H1 (cell line): ENCODE measurements around the gene MAPK13. TPM values are rescaled to one million over a fixed set of nuclear protein-coding genes. Genes with fewer than 3 reads are reported as not detected.
"Not testable (repeated sequence)": the region's sequence is repeated elsewhere in the genome, so short reads cannot be mapped to it uniquely, and the experiment has no call there.

ENCODE experiments used
- CTCF ChIA-PET: fragments of 300-600 bp; sonication (Branson Sonifier 250); formaldehyde crosslinking; loops from one replicate; lab custom pipeline; 2021; ENCODE audit not compliant: partially characterized antibody; lab: Charles Lee
- POLR2A ChIA-PET: fragments of 300-600 bp; sonication (Branson Sonifier 250); formaldehyde crosslinking; loops from one replicate; lab custom pipeline; 2021; ENCODE audit warnings: inconsistent platforms; ENCODE audit not compliant: partially characterized antibody; lab: Charles Lee
- DNase-seq, 2 experiments: peaks; one replicate each; pipeline versions ENCODE4 v3.0.0 to v3.0.0-alpha.2; 2010 to 2022; ENCODE audit warnings: low spot score in 2 of 2, low read depth in 1 of 2, mixed read lengths in 1 of 2
- FAIRE-seq: peaks from 2 replicates; lab custom pipeline; 2011; peaks lifted over from hg19 to GRCh38; lab: Jason Lieb, UNC
- H2AFZ ChIP-seq: 2 replicates; pipeline ENCODE4 v1.8.1; 2012; ENCODE audit warnings: low read length, inconsistent platforms
- H2AK5ac ChIP-seq: 2 replicates; pipeline ENCODE4 v1.6.1; 2013; ENCODE audit warnings: low read depth, low read length
- H2BK120ac ChIP-seq: replicated peaks from 2 replicates; pipeline ENCODE3; 2013; ENCODE audit warnings: low read depth, low read length, inconsistent platforms
- H2BK12ac ChIP-seq: 2 replicates; pipeline ENCODE4 v1.6.1; 2013; ENCODE audit warnings: low read depth, low read length
- H2BK15ac ChIP-seq: 2 replicates; pipeline ENCODE4 v1.6.1; 2013; ENCODE audit warnings: low read length
- H2BK20ac ChIP-seq: 2 replicates; pipeline ENCODE4 v1.6.1; 2013; ENCODE audit warnings: low read length
- H2BK5ac ChIP-seq: 2 replicates; pipeline ENCODE4 v1.6.1; 2013; ENCODE audit warnings: low read depth, low read length
- H3K14ac ChIP-seq: 2 replicates; pipeline ENCODE4 v1.6.1; 2013; ENCODE audit warnings: inconsistent platforms; ENCODE audit not compliant: insufficient read length
- H3K18ac ChIP-seq: 2 replicates; pipeline ENCODE4 v1.6.1; 2013; ENCODE audit warnings: low read length; ENCODE audit errors: extremely low read depth
- H3K23ac ChIP-seq: 2 replicates; pipeline ENCODE4 v1.6.1; 2013; ENCODE audit warnings: inconsistent platforms; ENCODE audit not compliant: insufficient read length
- H3K23me2 ChIP-seq: 2 replicates; pipeline ENCODE4 v1.6.1; 2013; ENCODE audit warnings: low read depth, low read length
- H3K27ac ChIP-seq: 2 replicates; pipeline ENCODE4 v1.6.1; 2011; ENCODE audit warnings: low read depth, low read length, inconsistent platforms
- H3K27me3 ChIP-seq, 4 experiments: replicated peaks in 1 of 4; 1 replicate in 1 of 4; 2 replicates in 3 of 4; pipeline versions ENCODE4 v1.6.1 to v1.8.1; 2011 to 2013; ENCODE audit warnings: low read length in 3 of 4, mild to moderate bottlenecking in 3 of 4, inconsistent platforms in 2 of 4, mixed read lengths in 2 of 4, moderate library complexity in 1 of 4; ENCODE audit not compliant: control insufficient read depth in 3 of 4, insufficient read depth in 3 of 4; ENCODE audit errors: extremely low read depth in 1 of 4
- H3K36me3 ChIP-seq, 4 experiments: 2 replicates each; pipeline versions ENCODE4 v1.6.1 to v1.8.1; 2011 to 2013; ENCODE audit warnings: mild to moderate bottlenecking in 4 of 4, low read length in 3 of 4, moderate library complexity in 2 of 4, control low read depth in 1 of 4, inconsistent platforms in 1 of 4; ENCODE audit not compliant: insufficient read depth in 4 of 4, control insufficient read depth in 2 of 4
- H3K4ac ChIP-seq: replicated peaks from 2 replicates; pipeline ENCODE3; 2013; ENCODE audit warnings: low read length, low read depth, mixed read lengths, inconsistent platforms; ENCODE audit not compliant: insufficient read length
- H3K4me1 ChIP-seq, 4 experiments: replicated peaks in 1 of 4; 1 replicate in 1 of 4; 2 replicates in 3 of 4; pipeline versions ENCODE4 v1.6.1 to v1.8.1; 2011 to 2013; ENCODE audit warnings: low read length in 3 of 4, inconsistent platforms in 2 of 4, mixed read lengths in 1 of 4; ENCODE audit not compliant: insufficient read depth in 4 of 4, control insufficient read depth in 3 of 4
- H3K4me2 ChIP-seq, 2 experiments: 2 replicates each; pipeline versions ENCODE4 v1.6.1 to v1.8.1; 2011 to 2013; ENCODE audit warnings: low read depth in 2 of 2, low read length in 2 of 2, control low read depth in 1 of 2, inconsistent platforms in 1 of 2, mild to moderate bottlenecking in 1 of 2; ENCODE audit not compliant: insufficient read depth in 1 of 2
- H3K4me3 ChIP-seq, 4 experiments: fragments of 200-600, 300-600 bp in 1 of 4; sonication (generic), shearing (Covaris generic), sonication (Bioruptor Twin) in 1 of 4; 2 replicates each; pipeline versions ENCODE4 v1.5.1 to v1.8.1; 2011 to 2016; ENCODE audit warnings: low read length in 4 of 4, low read depth in 3 of 4, control low read depth in 2 of 4, inconsistent platforms in 2 of 4, mild to moderate bottlenecking in 2 of 4, mixed read lengths in 1 of 4, moderate library complexity in 1 of 4; ENCODE audit not compliant: insufficient read depth in 2 of 4; ENCODE audit errors: extremely low read depth in 1 of 4
- H3K56ac ChIP-seq: replicated peaks from 2 replicates; pipeline ENCODE3; 2013; ENCODE audit warnings: low read depth, mild to moderate bottlenecking, mixed read lengths, low read length, inconsistent platforms; ENCODE audit not compliant: insufficient read length
- H3K79me1 ChIP-seq: 2 replicates; pipeline ENCODE4 v1.6.1; 2013; ENCODE audit warnings: low read depth, low read length, control low read depth
- H3K79me2 ChIP-seq, 2 experiments: 2 replicates each; pipeline versions ENCODE4 v1.6.1 to v1.8.1; 2012 to 2013; ENCODE audit warnings: low read length in 2 of 2, mild to moderate bottlenecking in 2 of 2, inconsistent platforms in 1 of 2; ENCODE audit not compliant: insufficient read depth in 2 of 2, control insufficient read depth in 1 of 2
- H3K9ac ChIP-seq, 4 experiments: replicated peaks in 1 of 4; 1 replicate in 1 of 4; 2 replicates in 3 of 4; pipeline versions ENCODE4 v1.6.1 to v1.8.1; 2011 to 2013; ENCODE audit warnings: low read depth in 3 of 4, low read length in 3 of 4, control low read depth in 2 of 4, mild to moderate bottlenecking in 2 of 4, moderate library complexity in 2 of 4, inconsistent platforms in 1 of 4; ENCODE audit errors: extremely low read depth in 1 of 4
- H3K9me3 ChIP-seq, 2 experiments: 2 replicates each; pipeline versions ENCODE4 v1.6.1 to v1.8.1; 2012 to 2013; ENCODE audit warnings: mild to moderate bottlenecking in 2 of 2, moderate library complexity in 2 of 2, control low read depth in 1 of 2, inconsistent platforms in 1 of 2, low read depth in 1 of 2, low read length in 1 of 2, mixed read lengths in 1 of 2; ENCODE audit not compliant: insufficient read depth in 2 of 2
- H4K20me1 ChIP-seq, 2 experiments: replicated peaks in 1 of 2; 2 replicates each; pipeline versions ENCODE3 to v1.8.1; 2011 to 2013; ENCODE audit warnings: inconsistent platforms in 2 of 2, low read length in 2 of 2, mild to moderate bottlenecking in 1 of 2; ENCODE audit not compliant: insufficient read depth in 2 of 2, control insufficient read depth in 1 of 2
- H4K5ac ChIP-seq: 2 replicates; pipeline ENCODE4 v1.6.1; 2013; ENCODE audit warnings: low read length, low read depth, mixed read lengths, inconsistent platforms; ENCODE audit not compliant: insufficient read length
- H4K8ac ChIP-seq: 2 replicates; pipeline ENCODE4 v1.8.0; 2013; ENCODE audit warnings: mild to moderate bottlenecking, moderate library complexity, low read length, inconsistent platforms; ENCODE audit not compliant: insufficient read depth; ENCODE audit errors: extremely low read depth
- H4K91ac ChIP-seq: replicated peaks from 2 replicates; pipeline ENCODE3; 2013; ENCODE audit warnings: low read length, mixed read lengths, inconsistent platforms; ENCODE audit not compliant: insufficient read length
- WGBS, 2 experiments: shearing (Covaris generic) in 1 of 2; methylation state at CpG; one replicate each; pipeline versions ENCODE4 v1.1.6 to v1.1.7; 2013 to 2015; ENCODE audit warnings: low lambda C conversion rate in 2 of 2, mixed read lengths in 2 of 2, inconsistent platforms in 1 of 2, low coverage in 1 of 2, missing lambda C conversion rate in 1 of 2; ENCODE audit not compliant: insufficient replicate concordance in 2 of 2, insufficient coverage in 1 of 2, insufficient read length in 1 of 2; ENCODE audit errors: extremely low coverage in 1 of 2, missing lambda C conversion rate in 1 of 2; 5-methylcytosine and 5-hydroxymethylcytosine counted together
- polyA plus RNA-seq, 7 experiments: library from polyadenylated mRNA; depleted of rRNA in 3 of 7; stranded (reverse) in 5 of 7; unstranded in 2 of 7; fragments of >200 nt in 5 of 7; fragments of 200-250 nt in 2 of 7; gene quantifications; 1 replicate in 5 of 7; 2 replicates in 1 of 7; 4 replicates in 1 of 7; pipeline versions ENCODE4 v1.2.1 to v1.2.3, GENCODE V29; 2011 to 2013; ENCODE audit warnings: missing spikeins in 2 of 7, mixed read lengths in 2 of 7
- total RNA-seq: library from RNA; stranded (reverse); fragmentation: NEBNext Ultra II Directional; extraction: Animal tissue kit (Norgen Biotek cat#: 25700); gene quantifications from 2 replicates; pipeline ENCODE4 v1.2.1, GENCODE V29; 2021

The MAPK13 gene
- total and polyA plus RNA-seq, 2 of the 8 experiments (the other 6 are each of a cell fraction or from before 2014, with no cell fraction given) = 10.1 to 14.1 TPM

DNA sequence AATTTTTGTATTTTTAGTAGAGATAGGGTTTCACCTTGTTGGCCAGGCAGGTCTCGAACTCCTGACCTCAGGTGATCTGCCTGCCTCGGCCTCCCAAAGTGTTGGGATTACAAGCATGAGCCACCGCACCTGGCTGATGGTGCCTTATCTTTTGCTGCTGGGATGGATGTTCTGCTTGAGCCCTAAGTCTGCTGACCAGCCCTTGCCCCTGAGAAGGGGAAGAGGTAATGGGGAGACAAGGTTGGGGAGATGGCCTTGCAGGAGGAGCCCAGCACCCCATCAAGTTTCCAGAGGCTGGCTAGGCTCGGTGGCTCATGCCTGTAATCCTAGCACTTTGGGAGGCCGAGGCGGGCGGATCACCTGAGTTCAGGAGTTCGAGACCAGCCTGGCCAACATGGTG lies 6.0 kb upstream of the MAPK13 start:
- H3K4ac ChIP-seq, H2BK15ac ChIP-seq, H3K56ac ChIP-seq, DNase-seq, H3K9me3 ChIP-seq, H3K4me3 ChIP-seq, H3K23me2 ChIP-seq, H2AK5ac ChIP-seq, H4K8ac ChIP-seq, H3K79me1 ChIP-seq, H3K4me2 ChIP-seq, H3K18ac ChIP-seq, H2BK120ac ChIP-seq, H3K4me1 ChIP-seq, H3K36me3 ChIP-seq, H3K23ac ChIP-seq, H2AFZ ChIP-seq, H4K5ac ChIP-seq, H3K14ac ChIP-seq, H3K27me3 ChIP-seq, H2BK20ac ChIP-seq, FAIRE-seq, H3K79me2 ChIP-seq, H4K20me1 ChIP-seq, H3K27ac ChIP-seq, H3K9ac ChIP-seq, H2BK5ac ChIP-seq: not testable (repeated sequence)
- Histone ChIP-seq H4K91ac (peak overlapping the region; percentile 63), H2BK12ac (peak overlapping the region; percentile 60; the same call in 1 of the 2 replicates)
- 91% methylated on average over 8 of the region's 8 CpGs; no CpG with 5 or more reads in 1 of the 2 experiments for WGBS, 2 experiments
- ChIA-PET CTCF (interaction anchor here (0.6 to 2.1 kb wide), 12 partner anchors 8 to 236 kb away, joined by 3 to 8 read pairs (median 4); no protein-coding TSS in a partner anchor), POLR2A (interaction anchor here (1.0 to 1.1 kb wide), 2 partner anchors 75 to 217 kb away, joined by 3 to 4 read pairs; no protein-coding TSS in a partner anchor)
